ENCODE data around the gene ARMC5.
"Not testable (repeated sequence)": the region's sequence is repeated elsewhere in the genome, so short reads cannot be mapped to it uniquely, and the experiment has no call there.

ARMC5 gene

GRCh38 chr16:31498493-31498892, 39.2 kb downstream of the ARMC5 start:
- H3K4me3 ChIP-seq, result no peak overlapping the region
- H3K27ac ChIP-seq, result no peak overlapping the region
- H3K36me3 ChIP-seq, result peaks cover 46 to 72% (median 59%) of the 10 kb centered on the region in 3 donors
- peaks cover 0 to 14% (median 4%) of the 10 kb centered on the region in 4 donors for H3K4me1 ChIP-seq
- intact Hi-C loops (cut with DNase I; ENCODE audit: low total_unique reads), result no loop called here
- H3K9me3 ChIP-seq, result no peaks in the 10 kb centered on the region
- no peak for TF ChIP-seq CTCF (IDR thresholded peaks at IDR 0.05)
- DNase-seq, result no peak
- no peaks in the 10 kb centered on the region for H3K27me3 ChIP-seq

GRCh38 chr16:31499928-31500327, 40.6 kb downstream of the ARMC5 start:
- intact Hi-C loops (cut with DNase I; ENCODE audit: low total_unique reads), result loop anchor here (10.0 kb wide), 1 partner anchor 315 kb away; the partner anchor contains the start of gene FUS
- no peak for TF ChIP-seq CTCF (IDR thresholded peaks at IDR 0.05)
- H3K36me3 ChIP-seq, result peaks cover 33 to 67% (median 46%) of the 10 kb centered on the region in 3 donors

GRCh38 chr16:31501226-31501965, 42.1 kb downstream of the ARMC5 start:
- TF ChIP-seq CTCF (IDR thresholded peaks at IDR 0.05), result no peak
- H3K36me3 ChIP-seq, result peaks cover 20 to 54% (median 31%) of the 10 kb centered on the region in 3 donors
- intact Hi-C loops (cut with DNase I; ENCODE audit: low total_unique reads), result loop anchor here (10.0 kb wide), 1 partner anchor 317 kb away; the partner anchor contains the start of gene FUS

More at GRCh38 chr16:31499928-31500327, 40.6 kb downstream of the ARMC5 start:
- no peaks in the 10 kb centered on the region for H3K27me3 ChIP-seq
- no peak for DNase-seq
- no peak overlapping the region for H3K27ac ChIP-seq
- peaks cover 0 to 14% (median 4%) of the 10 kb centered on the region in 4 donors for H3K4me1 ChIP-seq
- H3K4me3 ChIP-seq, result no peak overlapping the region
- no peaks in the 10 kb centered on the region for H3K9me3 ChIP-seq

GRCh38 chr16:31501966-31502348, 42.7 kb downstream of the ARMC5 start:
- H3K9me3 ChIP-seq, result no peaks in the 10 kb centered on the region
- peaks cover 0 to 22% (median 11%) of the 10 kb centered on the region in 4 donors for H3K4me1 ChIP-seq
- no peak overlapping the region for H3K4me3 ChIP-seq
- intact Hi-C loops (cut with DNase I; ENCODE audit: low total_unique reads), result loop anchor here (10.0 kb wide), 1 partner anchor 317 kb away; the partner anchor contains the start of gene FUS
- no peak overlapping the region for H3K27ac ChIP-seq
- no peaks in the 10 kb centered on the region for H3K27me3 ChIP-seq
- H3K36me3 ChIP-seq, result peaks cover 17 to 49% (median 25%) of the 10 kb centered on the region in 3 donors
- DNase-seq, result no peak
- no peak for TF ChIP-seq CTCF (IDR thresholded peaks at IDR 0.05)

More at GRCh38 chr16:31501226-31501965, 42.1 kb downstream of the ARMC5 start:
- H3K27ac ChIP-seq, result no peak overlapping the region
- no peak for DNase-seq
- no peak overlapping the region for H3K4me3 ChIP-seq
- no peaks in the 10 kb centered on the region for H3K9me3 ChIP-seq
- H3K4me1 ChIP-seq, result peaks cover 0 to 16% (median 6%) of the 10 kb centered on the region in 4 donors
- no peaks in the 10 kb centered on the region for H3K27me3 ChIP-seq

- no peak overlapping the region for H3K27ac ChIP-seq
- peaks cover 0 to 28% (median 16%) of the 10 kb centered on the region in 4 donors for H3K4me1 ChIP-seq
- H3K4me3 ChIP-seq, result no peak overlapping the region
- H3K9me3 ChIP-seq, result no peaks in the 10 kb centered on the region
- intact Hi-C loops (cut with DNase I; ENCODE audit: low total_unique reads), result loop anchor here (10.0 kb wide), 1 partner anchor 318 kb away; the partner anchor contains the start of gene FUS
- no peak for DNase-seq
- no peaks in the 10 kb centered on the region for H3K27me3 ChIP-seq
- TF ChIP-seq CTCF (IDR thresholded peaks at IDR 0.05), result no peak
- peaks cover 16 to 38% (median 17%) of the 10 kb centered on the region in 3 donors for H3K36me3 ChIP-seq
These were observed 43.7 kb downstream of the ARMC5 start for GRCh38 chr16:31502981-31503380.

- Histone ChIP-seq H3K36me3 (peaks cover 11 to 33% (median 12%) of the 10 kb centered on the region in 3 donors), H3K4me1 (peaks cover 0 to 28% (median 16%) of the 10 kb centered on the region in 4 donors)
- not testable (repeated sequence) for H3K27me3 ChIP-seq, H3K9me3 ChIP-seq, H3K27ac ChIP-seq, H3K4me3 ChIP-seq, DNase-seq
- intact Hi-C loops (cut with DNase I; ENCODE audit: low total_unique reads), result loop anchor here (10.0 kb wide), 1 partner anchor 319 kb away; the partner anchor contains the start of gene FUS
These were observed 44.3 kb downstream of the ARMC5 start for GRCh38 chr16:31503555-31503954.
